ENCODE measurements around the gene PITX2. TPM values are rescaled to one million over a fixed set of nuclear protein-coding genes. Genes with fewer than 3 reads are reported as not detected.

Gene PITX2
- total RNA-seq, 1 donor from 2014 or later, result not detected

DNA sequence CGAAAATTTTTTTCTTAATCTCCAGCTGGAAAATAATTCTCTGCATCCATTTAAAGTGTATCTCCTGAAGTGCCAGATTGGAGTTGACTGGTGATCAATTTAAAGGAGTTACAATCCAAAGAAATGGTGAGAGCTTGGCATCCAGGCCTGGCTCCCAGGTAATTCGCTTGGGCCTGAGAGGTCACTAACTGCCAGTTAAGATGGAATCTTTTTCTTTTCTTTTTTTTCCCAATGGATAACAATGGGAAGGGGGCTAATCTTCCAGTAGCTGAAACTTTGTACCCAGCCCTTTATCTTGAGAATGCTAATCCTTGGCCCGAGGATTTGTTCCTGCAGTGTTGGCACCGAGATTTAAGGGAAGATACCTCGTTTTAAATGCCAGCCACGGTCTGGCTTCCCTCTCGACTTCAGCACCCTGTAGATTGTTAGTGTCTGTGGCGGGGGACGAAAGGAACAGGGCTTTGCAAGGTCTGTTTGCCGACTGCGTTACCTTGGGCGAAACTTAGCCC, 13.3 kb upstream of the PITX2 start:
- Histone ChIP-seq H3K27ac (replicated peaks) (no peak overlapping the region), H3K36me3 (no peaks in the 10 kb centered on the region), H3K9me3 (replicated peaks) (no peaks in the 10 kb centered on the region), H3K4me1 (peaks cover 37% of the 10 kb centered on the region), H3K4me3 (peak overlapping the region; percentile 54), H3K27me3 (ENCODE audit: low read depth) (peaks cover 100% of the 10 kb centered on the region)
- TF ChIP-seq, protein P1, sequence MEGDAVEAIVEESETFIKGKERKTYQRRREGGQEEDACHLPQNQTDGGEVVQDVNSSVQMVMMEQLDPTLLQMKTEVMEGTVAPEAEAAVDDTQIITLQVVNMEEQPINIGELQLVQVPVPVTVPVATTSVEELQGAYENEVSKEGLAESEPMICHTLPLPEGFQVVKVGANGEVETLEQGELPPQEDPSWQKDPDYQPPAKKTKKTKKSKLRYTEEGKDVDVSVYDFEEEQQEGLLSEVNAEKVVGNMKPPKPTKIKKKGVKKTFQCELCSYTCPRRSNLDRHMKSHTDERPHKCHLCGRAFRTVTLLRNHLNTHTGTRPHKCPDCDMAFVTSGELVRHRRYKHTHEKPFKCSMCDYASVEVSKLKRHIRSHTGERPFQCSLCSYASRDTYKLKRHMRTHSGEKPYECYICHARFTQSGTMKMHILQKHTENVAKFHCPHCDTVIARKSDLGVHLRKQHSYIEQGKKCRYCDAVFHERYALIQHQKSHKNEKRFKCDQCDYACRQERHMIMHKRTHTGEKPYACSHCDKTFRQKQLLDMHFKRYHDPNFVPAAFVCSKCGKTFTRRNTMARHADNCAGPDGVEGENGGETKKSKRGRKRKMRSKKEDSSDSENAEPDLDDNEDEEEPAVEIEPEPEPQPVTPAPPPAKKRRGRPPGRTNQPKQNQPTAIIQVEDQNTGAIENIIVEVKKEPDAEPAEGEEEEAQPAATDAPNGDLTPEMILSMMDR (IDR thresholded peaks at IDR 0.05; ENCODE audit: borderline replicate concordance), result no peak
- intact Hi-C loops (cut with micrococcal nuclease), result no loop called here
- DNase-seq, result no peak

- H3K27me3 ChIP-seq (ENCODE audit: low read depth), result peaks cover 100% of the 10 kb centered on the region
- H3K4me3 ChIP-seq, result no peak overlapping the region
- H3K27ac ChIP-seq (replicated peaks), result no peak overlapping the region
- no peak for DNase-seq
- TF ChIP-seq, protein P1 (IDR thresholded peaks at IDR 0.05; ENCODE audit: borderline replicate concordance), result no peak
- intact Hi-C loops (cut with micrococcal nuclease), result no loop called here
- no peaks in the 10 kb centered on the region for H3K36me3 ChIP-seq
- no peaks in the 10 kb centered on the region for H3K9me3 ChIP-seq (replicated peaks)
- H3K4me1 ChIP-seq, result peaks cover 45% of the 10 kb centered on the region
Observed at GRCh38 chr4:110635163-110635865, 12.4 kb upstream of the PITX2 start.

GRCh38 chr4:110634350-110635162, 11.7 kb upstream of the PITX2 start:
- Histone ChIP-seq H3K36me3 (no peaks in the 10 kb centered on the region), H3K9me3 (replicated peaks) (no peaks in the 10 kb centered on the region), H3K27ac (replicated peaks) (no peak overlapping the region), H3K27me3 (ENCODE audit: low read depth) (peaks cover 100% of the 10 kb centered on the region), H3K4me1 (peaks cover 46% of the 10 kb centered on the region), H3K4me3 (no peak overlapping the region)
- no peak for DNase-seq
- TF ChIP-seq, protein P1 (IDR thresholded peaks at IDR 0.05; ENCODE audit: borderline replicate concordance), result no peak
- intact Hi-C loops (cut with micrococcal nuclease), result no loop called here

GRCh38 chr4:110633358-110634341, 10.8 kb upstream of the PITX2 start:
- Histone ChIP-seq H3K27ac (replicated peaks) (no peak overlapping the region), H3K27me3 (ENCODE audit: low read depth) (peaks cover 100% of the 10 kb centered on the region), H3K36me3 (no peaks in the 10 kb centered on the region), H3K4me1 (peaks cover 46% of the 10 kb centered on the region), H3K4me3 (no peak overlapping the region), H3K9me3 (replicated peaks) (no peaks in the 10 kb centered on the region)
- intact Hi-C loops (cut with micrococcal nuclease), result no loop called here
- no peak for DNase-seq
- TF ChIP-seq, protein P1 (IDR thresholded peaks at IDR 0.05; ENCODE audit: borderline replicate concordance), result no peak

All from left ventricle myocardium inferior (tissue), 1 donor.